ENCODE results near the gene ZNRF4.

Gene ZNRF4

GRCh38 chr19:5451494-5451893 is 3.7 kb upstream of the ZNRF4 start:
- Histone ChIP-seq H3K27me3 (no peaks in the 10 kb centered on the region), H3K4me2 (no peak overlapping the region), H3K36me3 (no peaks in the 10 kb centered on the region), H3K4me3 (no peak overlapping the region), H3K9ac (no peak overlapping the region), H3K9me3 (replicated peaks in 1 of 11) (peaks cover 0 to 10% (median 8%) of the 10 kb centered on the region in 11 experiments; a peak in 14 of 22 replicates), H3K27ac (no peak overlapping the region), H4K20me1 (no peaks in the 10 kb centered on the region; a peak in 1 of 22 replicates), H3K4me1 (peaks cover 0 to 7% (median 0%) of the 10 kb centered on the region in 10 experiments; a peak in 3 of 20 replicates)
- TF ChIP-seq Cebpa-rat (IDR thresholded peaks at IDR 0.05), result no peak

- Histone ChIP-seq H3K4me1 (peaks cover 0 to 7% (median 0%) of the 10 kb centered on the region in 10 experiments; a peak in 3 of 20 replicates), H3K36me3 (no peaks in the 10 kb centered on the region), H3K27ac (no peak overlapping the region), H3K9ac (no peak overlapping the region), H3K27me3 (no peaks in the 10 kb centered on the region), H3K4me2 (no peak overlapping the region), H4K20me1 (no peaks in the 10 kb centered on the region; a peak in 1 of 22 replicates), H3K9me3 (replicated peaks in 1 of 11) (peaks cover 0 to 10% (median 8%) of the 10 kb centered on the region in 11 experiments; a peak in 14 of 22 replicates), H3K4me3 (no peak overlapping the region)
- TF ChIP-seq Cebpa-rat (IDR thresholded peaks at IDR 0.05), result no peak
These were observed 2.3 kb upstream of the ZNRF4 start for GRCh38 chr19:5452594-5453565.

- TF ChIP-seq Cebpa-rat (IDR thresholded peaks at IDR 0.05), result no peak
- Histone ChIP-seq H4K20me1 (no peaks in the 10 kb centered on the region; a peak in 1 of 22 replicates), H3K4me1 (peaks cover 0 to 7% (median 0%) of the 10 kb centered on the region in 10 experiments; a peak in 3 of 20 replicates), H3K9ac (no peak overlapping the region), H3K27ac (no peak overlapping the region), H3K9me3 (replicated peaks in 1 of 11) (peaks cover 0 to 10% (median 8%) of the 10 kb centered on the region in 11 experiments; a peak in 14 of 22 replicates), H3K27me3 (no peaks in the 10 kb centered on the region), H3K4me3 (no peak overlapping the region), H3K36me3 (no peaks in the 10 kb centered on the region), H3K4me2 (no peak overlapping the region)
These were observed 474 bp upstream of the ZNRF4 start for GRCh38 chr19:5454743-5455142.

GRCh38 chr19:5456130-5456840 is 1.1 kb downstream of the ZNRF4 start:
- no peak overlapping the region for H3K27ac ChIP-seq
- H3K4me2 ChIP-seq, result no peak overlapping the region
- no peak overlapping the region for H3K4me3 ChIP-seq
- H3K4me1 ChIP-seq, result no peaks in the 10 kb centered on the region
- TF ChIP-seq Cebpa-rat (IDR thresholded peaks at IDR 0.05), result no peak
- peaks cover 6 to 22% (median 17%) of the 10 kb centered on the region in 11 experiments; a peak in 17 of 22 replicates for H3K9me3 ChIP-seq (replicated peaks in 1 of 11)
- H4K20me1 ChIP-seq, result no peaks in the 10 kb centered on the region; a peak in 1 of 22 replicates
- H3K27me3 ChIP-seq, result no peaks in the 10 kb centered on the region
- H3K9ac ChIP-seq, result no peak overlapping the region
- H3K36me3 ChIP-seq, result no peaks in the 10 kb centered on the region

GRCh38 chr19:5456841-5457200 is 1.6 kb downstream of the ZNRF4 start:
- H3K36me3 ChIP-seq, result no peaks in the 10 kb centered on the region

GRCh38 chr19:5457709-5458108 is 2.5 kb downstream of the ZNRF4 start:
- Histone ChIP-seq H3K4me3 (no peak overlapping the region), H4K20me1 (no peaks in the 10 kb centered on the region; a peak in 1 of 22 replicates), H3K4me2 (no peak overlapping the region), H3K27me3 (no peaks in the 10 kb centered on the region), H3K27ac (no peak overlapping the region), H3K4me1 (no peaks in the 10 kb centered on the region), H3K36me3 (no peaks in the 10 kb centered on the region), H3K9ac (no peak overlapping the region), H3K9me3 (replicated peaks in 1 of 11) (peaks cover 10 to 36% (median 27%) of the 10 kb centered on the region in 11 experiments; a peak in 18 of 22 replicates)
- no peak for TF ChIP-seq Cebpa-rat (IDR thresholded peaks at IDR 0.05)

More at GRCh38 chr19:5456841-5457200, 1.6 kb downstream of the ZNRF4 start:
- peaks cover 7 to 28% (median 22%) of the 10 kb centered on the region in 11 experiments; a peak in 17 of 22 replicates for H3K9me3 ChIP-seq (replicated peaks in 1 of 11)
- H3K4me3 ChIP-seq, result no peak overlapping the region
- H4K20me1 ChIP-seq, result no peaks in the 10 kb centered on the region; a peak in 1 of 22 replicates
- H3K4me1 ChIP-seq, result no peaks in the 10 kb centered on the region
- H3K27ac ChIP-seq, result no peak overlapping the region
- no peak overlapping the region for H3K4me2 ChIP-seq
- H3K9ac ChIP-seq, result no peak overlapping the region
- no peak for TF ChIP-seq Cebpa-rat (IDR thresholded peaks at IDR 0.05)
- no peaks in the 10 kb centered on the region for H3K27me3 ChIP-seq

GRCh38 chr19:5458420-5458819 is 3.2 kb downstream of the ZNRF4 start:
- H3K27ac ChIP-seq, result no peak overlapping the region
- no peaks in the 10 kb centered on the region for H3K36me3 ChIP-seq
- H3K9ac ChIP-seq, result no peak overlapping the region
- no peaks in the 10 kb centered on the region for H3K27me3 ChIP-seq
- no peak for TF ChIP-seq Cebpa-rat (IDR thresholded peaks at IDR 0.05)
- H3K4me2 ChIP-seq, result no peak overlapping the region
- H3K4me1 ChIP-seq, result no peaks in the 10 kb centered on the region
- H3K4me3 ChIP-seq, result no peak overlapping the region
- no peaks in the 10 kb centered on the region; a peak in 1 of 22 replicates for H4K20me1 ChIP-seq
- H3K9me3 ChIP-seq (replicated peaks in 1 of 11), result peaks cover 8 to 35% (median 20%) of the 10 kb centered on the region in 11 experiments; a peak in 17 of 22 replicates

- Histone ChIP-seq H3K4me1 (no peaks in the 10 kb centered on the region), H3K9ac (no peak overlapping the region), H3K27ac (no peak overlapping the region), H3K27me3 (no peaks in the 10 kb centered on the region), H4K20me1 (no peaks in the 10 kb centered on the region; a peak in 1 of 22 replicates), H3K9me3 (replicated peaks in 1 of 11) (peaks cover 7 to 36% (median 19%) of the 10 kb centered on the region in 11 experiments; a peak in 15 of 22 replicates), H3K4me3 (no peak overlapping the region), H3K4me2 (no peak overlapping the region), H3K36me3 (no peaks in the 10 kb centered on the region)
- no peak for TF ChIP-seq Cebpa-rat (IDR thresholded peaks at IDR 0.05)
These were observed 4.1 kb downstream of the ZNRF4 start for GRCh38 chr19:5459360-5459759.

GRCh38 chr19:5460748-5461147 is 5.5 kb downstream of the ZNRF4 start:
- Histone ChIP-seq H3K4me2 (no peak overlapping the region), H3K9me3 (replicated peaks in 1 of 11) (peaks cover 7 to 36% (median 19%) of the 10 kb centered on the region in 11 experiments; a peak in 15 of 22 replicates), H3K9ac (no peak overlapping the region), H3K27me3 (no peaks in the 10 kb centered on the region), H3K4me1 (no peaks in the 10 kb centered on the region; a peak in 1 of 20 replicates), H4K20me1 (no peaks in the 10 kb centered on the region; a peak in 1 of 22 replicates), H3K27ac (no peak overlapping the region), H3K4me3 (no peak overlapping the region), H3K36me3 (no peaks in the 10 kb centered on the region)
- no peak for TF ChIP-seq Cebpa-rat (IDR thresholded peaks at IDR 0.05)

Measured in BLaER1 treated with 17β-estradiol and CSF1 and Interleukin-3, amounts not matched to agents 10 nM and 100 nM (cell line).